RWPE2 (cell line): ENCODE results near the gene SPAG6.

ENCODE experiments used
- ATAC-seq: fragments of 200-7000 bp; cut with Tn5 transposase; 3 replicates; pipeline ENCODE4 v1.9.1; 2021; ENCODE audit warnings: low read depth
- DNase-seq: peaks from one replicate; pipeline ENCODE4 v3.0.0-alpha.2; 2020; ENCODE audit warnings: low spot score
- H3K27ac ChIP-seq: fragments of 450-650 bp; 2 replicates; pipeline ENCODE4 v1.5.1; 2017; ENCODE audit warnings: mild to moderate bottlenecking; ENCODE audit not compliant: poor library complexity, severe bottlenecking
- H3K27me3 ChIP-seq: fragments of 250-450 bp; sonication (Bioruptor Pico); 2 replicates; pipeline ENCODE4 v1.5.1; 2021; ENCODE audit warnings: mild to moderate bottlenecking, moderate library complexity; ENCODE audit not compliant: insufficient read depth, poor library complexity, severe bottlenecking
- H3K36me3 ChIP-seq: fragments of 250-450 bp; sonication (Bioruptor Pico); 2 replicates; pipeline ENCODE4 v1.5.1; 2020; ENCODE audit warnings: low read depth, mild to moderate bottlenecking, moderate library complexity
- H3K4me1 ChIP-seq: fragments of 250-450 bp; sonication (Bioruptor Pico); 2 replicates; pipeline ENCODE4 v1.5.1; 2021; ENCODE audit warnings: mild to moderate bottlenecking, moderate library complexity; ENCODE audit not compliant: insufficient read depth, poor library complexity, severe bottlenecking
- H3K4me3 ChIP-seq: fragments of 250-450 bp; sonication (Bioruptor Pico); 2 replicates; pipeline ENCODE4 v1.5.1; 2021; ENCODE audit warnings: mild to moderate bottlenecking, moderate library complexity; ENCODE audit not compliant: severe bottlenecking
- H3K9me3 ChIP-seq: fragments of 250-450 bp; sonication (Bioruptor Pico); 2 replicates; pipeline ENCODE4 v1.5.1; 2021; ENCODE audit warnings: mild to moderate bottlenecking, moderate library complexity; ENCODE audit not compliant: severe bottlenecking
- CTCF ChIP-seq: fragments of 450-650 bp; IDR thresholded peaks from one replicate; pipeline ENCODE4 v1.5.1; 2017; ENCODE audit warnings: mild to moderate bottlenecking, moderate library complexity; ENCODE audit not compliant: poor library complexity, severe bottlenecking

The SPAG6 gene

GRCh38 chr10:22464966-22465629 is 119.8 kb downstream of the SPAG6 start:
- Histone ChIP-seq H3K27ac (no peak overlapping the region), H3K4me1 (no peaks in the 10 kb centered on the region), H3K36me3 (no peaks in the 10 kb centered on the region), H3K27me3 (no peaks in the 10 kb centered on the region), H3K9me3 (no peaks in the 10 kb centered on the region), H3K4me3 (no peak overlapping the region)
- DNase-seq = no peak
- ATAC-seq = no peak
- no peak for TF ChIP-seq CTCF

GRCh38 chr10:22466763-22467334 is 121.6 kb downstream of the SPAG6 start:
- ATAC-seq (no peak), DNase-seq (no peak)
- H3K27ac ChIP-seq = no peak overlapping the region

More at GRCh38 chr10:22466763-22467334, 121.6 kb downstream of the SPAG6 start:
- H3K4me1 ChIP-seq = no peaks in the 10 kb centered on the region
- H3K36me3 ChIP-seq = no peaks in the 10 kb centered on the region
- H3K4me3 ChIP-seq = no peak overlapping the region
- H3K27me3 ChIP-seq = peaks cover 3% of the 10 kb centered on the region
- no peaks in the 10 kb centered on the region for H3K9me3 ChIP-seq
- TF ChIP-seq CTCF = no peak
